MM.1S (cell line): ENCODE measurements around the gene CMPK2.

Experiments
- DNase-seq: peaks from one replicate; pipeline ENCODE4 v3.0.0-alpha.2; 2015
- H2AFZ ChIP-seq: fragments of 300-600 bp; sonication (generic); 2 replicates; pipeline ENCODE4 v1.6.0; 2016; ENCODE audit warnings: antibody characterized with exemption, low read length
- H3F3A ChIP-seq: fragments of 300-600 bp; sonication (generic); 2 replicates; pipeline ENCODE4 v1.6.1; 2016; ENCODE audit warnings: mild to moderate bottlenecking, antibody characterized with exemption, low read length, moderate library complexity, mixed read lengths; ENCODE audit not compliant: insufficient read depth
- H3K27ac ChIP-seq: fragments of 300-600 bp; sonication (generic); 2 replicates; pipeline ENCODE4 v1.5.1; 2016; ENCODE audit warnings: mild to moderate bottlenecking, low read length
- H3K27me3 ChIP-seq: fragments of 300-600 bp; sonication (generic); replicated peaks from 2 replicates; pipeline ENCODE4 v1.6.0; 2016; ENCODE audit warnings: low read length; ENCODE audit not compliant: insufficient read depth
- H3K36me3 ChIP-seq: fragments of 300-600 bp; sonication (generic); replicated peaks from 2 replicates; pipeline ENCODE4 v1.6.1; 2016; ENCODE audit warnings: mild to moderate bottlenecking, low read length, mixed read lengths; ENCODE audit not compliant: insufficient read depth
- H3K4me1 ChIP-seq: fragments of 300-600 bp; sonication (generic); 2 replicates; pipeline ENCODE4 v1.6.1; 2016; ENCODE audit warnings: low read length, mixed read lengths
- H3K4me2 ChIP-seq: fragments of 300-600 bp; sonication (generic); 2 replicates; pipeline ENCODE4 v1.6.0; 2016; ENCODE audit warnings: low read depth, low read length
- H3K4me3 ChIP-seq: fragments of 300-600 bp; sonication (generic); 2 replicates; pipeline ENCODE4 v1.5.1; 2016; ENCODE audit warnings: low read length, mixed read lengths
- H3K79me2 ChIP-seq: fragments of 300-600 bp; sonication (generic); 2 replicates; pipeline ENCODE4 v1.6.1; 2016; ENCODE audit warnings: mixed run types, low read length, mixed read lengths
- H3K9ac ChIP-seq: fragments of 300-600 bp; sonication (generic); 2 replicates; pipeline ENCODE4 v1.6.1; 2016; ENCODE audit warnings: low read length, mixed read lengths
- H3K9me2 ChIP-seq: fragments of 300-600 bp; sonication (generic); replicated peaks from 2 replicates; pipeline ENCODE4 v1.6.1; 2016; ENCODE audit warnings: mild to moderate bottlenecking, low read length, mixed read lengths; ENCODE audit not compliant: insufficient read depth
- H3K9me3 ChIP-seq: fragments of 300-600 bp; sonication (generic); replicated peaks from 2 replicates; pipeline ENCODE4 v1.6.1; 2016; ENCODE audit warnings: mild to moderate bottlenecking, low read length, mixed read lengths; ENCODE audit not compliant: insufficient read depth
- H4K20me1 ChIP-seq: fragments of 300-600 bp; sonication (generic); 2 replicates; pipeline ENCODE4 v1.6.1; 2016; ENCODE audit warnings: mild to moderate bottlenecking, low read length, moderate library complexity, mixed read lengths; ENCODE audit not compliant: insufficient read depth
- CTCF ChIP-seq: fragments of 300-600 bp; sonication (generic); IDR thresholded peaks from 2 replicates; pipeline ENCODE4 v1.5.1; 2016; ENCODE audit warnings: antibody characterized with exemption, low read length, mixed read lengths
- EZH2 ChIP-seq: fragments of 300-600 bp; sonication (generic); optimal IDR thresholded peaks from 2 replicates; pipeline ENCODE3; 2017; ENCODE audit warnings: low read depth, mild to moderate bottlenecking, antibody characterized with exemption, low read length, mixed read lengths
- EZH2phosphoT487 ChIP-seq: fragments of 300-600 bp; sonication (generic); IDR thresholded peaks from 2 replicates; pipeline ENCODE4 v1.6.1; 2018; ENCODE audit warnings: antibody characterized with exemption, low read length

Gene CMPK2

GRCh38 chr2:6864923-6865345, 773 bp downstream of the CMPK2 start:
- H2AFZ ChIP-seq, result no peak overlapping the region
- H3K9me3 ChIP-seq, result no peaks in the 10 kb centered on the region
- no peak overlapping the region for H3K4me2 ChIP-seq
- TF ChIP-seq EZH2phosphoT487, result no peak
- TF ChIP-seq EZH2, result no peak
- TF ChIP-seq CTCF, result no peak
- no peak for DNase-seq
- peaks cover 12% of the 10 kb centered on the region; the same call in 1 of the 2 replicates for H3F3A ChIP-seq
- no peaks in the 10 kb centered on the region for H3K27me3 ChIP-seq
- H3K79me2 ChIP-seq, result no peaks in the 10 kb centered on the region
- H4K20me1 ChIP-seq, result no peaks in the 10 kb centered on the region
- no peak overlapping the region for H3K4me3 ChIP-seq
- no peaks in the 10 kb centered on the region for H3K9me2 ChIP-seq
- H3K9ac ChIP-seq, result no peak overlapping the region
- H3K27ac ChIP-seq, result no peak overlapping the region
- no peaks in the 10 kb centered on the region for H3K4me1 ChIP-seq
- H3K36me3 ChIP-seq, result no peaks in the 10 kb centered on the region

GRCh38 chr2:6864231-6864754, 1.4 kb downstream of the CMPK2 start:
- Histone ChIP-seq H3K4me2 (no peak overlapping the region), H2AFZ (no peak overlapping the region), H3K9me2 (no peaks in the 10 kb centered on the region), H3K27me3 (no peaks in the 10 kb centered on the region), H3K27ac (no peak overlapping the region), H4K20me1 (no peaks in the 10 kb centered on the region), H3K36me3 (no peaks in the 10 kb centered on the region), H3F3A (peaks cover 12% of the 10 kb centered on the region; the same call in 1 of the 2 replicates), H3K4me3 (no peak overlapping the region), H3K79me2 (no peaks in the 10 kb centered on the region), H3K9ac (no peak overlapping the region), H3K9me3 (no peaks in the 10 kb centered on the region), H3K4me1 (no peaks in the 10 kb centered on the region)
- no peak for TF ChIP-seq CTCF
- no peak for TF ChIP-seq EZH2
- no peak for TF ChIP-seq EZH2phosphoT487
- no peak for DNase-seq

- DNase-seq, result no peak
- Histone ChIP-seq H3K9me2 (no peaks in the 10 kb centered on the region), H3K36me3 (no peaks in the 10 kb centered on the region), H2AFZ (no peak overlapping the region), H3K27ac (no peak overlapping the region), H3K27me3 (no peaks in the 10 kb centered on the region), H3K79me2 (no peaks in the 10 kb centered on the region), H3K4me1 (no peaks in the 10 kb centered on the region), H3K4me3 (no peak overlapping the region), H3K4me2 (no peak overlapping the region), H3K9ac (no peak overlapping the region), H3K9me3 (no peaks in the 10 kb centered on the region), H3F3A (peaks cover 12% of the 10 kb centered on the region; the same call in 1 of the 2 replicates), H4K20me1 (no peaks in the 10 kb centered on the region)
- TF ChIP-seq EZH2 (no peak), CTCF (no peak), EZH2phosphoT487 (no peak)
Measured at GRCh38 chr2:6863792-6864191, 1.9 kb downstream of the CMPK2 start.
